Measurements from ENCODE around the gene H6PD.

The H6PD gene

DNA sequence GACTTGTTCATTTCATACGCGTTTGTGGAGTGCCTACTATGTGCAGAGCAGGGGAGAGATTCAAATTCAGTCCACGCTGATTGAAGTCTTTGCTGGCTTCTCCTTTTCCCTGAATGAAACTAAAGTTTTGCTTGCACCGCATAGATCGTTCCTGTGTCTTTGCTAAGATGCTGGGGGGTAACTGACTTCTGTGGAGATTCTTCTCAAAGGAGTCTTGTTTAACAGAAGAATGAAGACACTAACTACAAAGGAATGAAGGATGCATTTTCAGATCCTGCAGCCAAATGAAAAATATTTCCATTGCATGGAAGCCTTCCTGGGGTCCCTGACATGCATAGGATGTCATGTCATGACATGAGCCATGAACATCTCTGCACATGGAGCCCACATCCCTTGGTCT, 26.9 kb upstream of the H6PD start:
- DNase-seq (ENCODE audit: low read depth in 2 of 2): no peak

DNA sequence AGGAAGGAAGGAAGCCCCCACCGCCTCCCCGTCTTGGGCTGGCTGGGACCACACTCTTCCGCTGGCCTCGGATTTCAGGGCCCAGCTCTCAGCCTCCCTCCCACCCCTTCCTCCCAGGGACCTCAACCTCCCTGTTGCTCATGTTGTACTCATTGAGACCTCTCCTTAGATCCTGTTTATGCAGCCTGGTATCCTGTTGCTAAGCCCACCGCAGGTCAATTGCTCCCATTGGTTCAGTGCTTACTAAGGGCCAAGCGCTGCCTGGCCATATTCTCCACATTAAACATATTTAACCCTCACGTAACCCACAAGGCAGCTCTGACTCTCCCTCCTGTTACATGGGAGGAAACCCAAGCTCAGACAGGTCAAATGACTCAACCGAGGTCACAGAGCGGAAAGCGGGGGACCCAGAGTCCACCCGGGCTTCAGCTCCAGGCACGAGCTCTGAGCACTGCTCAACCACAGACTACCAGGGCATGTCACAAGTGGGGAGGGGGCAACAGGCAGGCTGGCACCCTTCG, 23.2 kb upstream of the H6PD start:
- DNase-seq (ENCODE audit: low read depth in 2 of 2): no peak

DNA sequence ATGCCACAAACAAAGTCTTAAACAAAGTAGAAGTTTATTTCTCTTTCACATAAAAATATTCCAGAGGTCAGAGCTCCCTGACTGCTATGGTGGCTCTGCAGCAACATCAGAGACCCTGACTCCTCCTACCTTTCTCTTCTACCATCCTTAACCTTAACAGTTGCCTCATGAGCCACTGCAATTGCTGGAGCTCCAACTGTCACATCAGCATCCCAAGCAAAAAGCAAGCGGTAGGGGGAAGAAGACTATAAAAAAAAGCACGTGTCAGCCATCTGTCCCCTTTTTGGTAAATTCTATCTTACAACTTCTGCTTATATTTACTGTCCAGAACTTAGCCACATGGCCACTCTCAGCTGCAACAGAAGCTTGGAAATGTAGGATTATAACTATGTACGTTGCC, 21.8 kb upstream of the H6PD start:
- no peak for DNase-seq (ENCODE audit: low read depth in 2 of 2)

DNA sequence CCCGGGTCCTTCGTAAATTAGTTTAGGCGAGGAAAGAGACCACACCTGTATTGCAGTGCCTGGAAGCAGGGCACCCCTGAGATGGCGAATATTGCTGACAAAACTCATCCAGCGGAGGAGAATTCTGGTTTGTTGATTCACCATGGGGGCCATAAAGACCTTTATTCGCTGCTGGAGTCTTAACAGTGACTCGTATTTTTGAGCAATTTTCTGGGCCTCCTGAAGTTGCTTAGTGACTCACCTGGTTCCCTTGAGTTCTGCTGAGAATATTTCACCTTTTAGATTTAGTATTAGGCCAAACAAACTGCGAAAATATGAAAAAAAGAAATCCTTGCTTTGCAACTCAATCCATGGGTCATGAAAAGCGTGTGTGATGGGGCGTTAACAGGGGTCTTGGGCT, 20.6 kb upstream of the H6PD start:
- no peak for DNase-seq (ENCODE audit: low read depth in 2 of 2)

DNA sequence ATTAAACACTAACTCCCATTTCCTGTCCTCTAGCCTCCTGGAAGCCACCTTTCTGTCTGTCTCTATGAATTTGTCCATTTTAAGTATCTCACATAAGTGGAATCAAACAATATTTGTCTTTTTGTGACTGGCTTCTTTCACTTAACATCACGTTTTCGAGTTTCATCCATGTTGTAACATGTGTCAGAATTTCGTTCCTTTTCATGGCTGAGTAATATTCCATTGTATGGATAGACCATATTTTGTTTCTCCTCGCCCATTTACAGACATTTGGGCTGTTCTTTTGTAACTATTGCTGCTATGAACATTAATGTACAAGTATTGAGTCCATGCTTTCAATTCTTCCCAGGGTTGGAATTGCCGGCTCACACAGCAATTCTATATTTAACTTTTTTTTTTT, 15.7 kb upstream of the H6PD start:
- DNase-seq (ENCODE audit: low read depth in 2 of 2): no peak

DNA sequence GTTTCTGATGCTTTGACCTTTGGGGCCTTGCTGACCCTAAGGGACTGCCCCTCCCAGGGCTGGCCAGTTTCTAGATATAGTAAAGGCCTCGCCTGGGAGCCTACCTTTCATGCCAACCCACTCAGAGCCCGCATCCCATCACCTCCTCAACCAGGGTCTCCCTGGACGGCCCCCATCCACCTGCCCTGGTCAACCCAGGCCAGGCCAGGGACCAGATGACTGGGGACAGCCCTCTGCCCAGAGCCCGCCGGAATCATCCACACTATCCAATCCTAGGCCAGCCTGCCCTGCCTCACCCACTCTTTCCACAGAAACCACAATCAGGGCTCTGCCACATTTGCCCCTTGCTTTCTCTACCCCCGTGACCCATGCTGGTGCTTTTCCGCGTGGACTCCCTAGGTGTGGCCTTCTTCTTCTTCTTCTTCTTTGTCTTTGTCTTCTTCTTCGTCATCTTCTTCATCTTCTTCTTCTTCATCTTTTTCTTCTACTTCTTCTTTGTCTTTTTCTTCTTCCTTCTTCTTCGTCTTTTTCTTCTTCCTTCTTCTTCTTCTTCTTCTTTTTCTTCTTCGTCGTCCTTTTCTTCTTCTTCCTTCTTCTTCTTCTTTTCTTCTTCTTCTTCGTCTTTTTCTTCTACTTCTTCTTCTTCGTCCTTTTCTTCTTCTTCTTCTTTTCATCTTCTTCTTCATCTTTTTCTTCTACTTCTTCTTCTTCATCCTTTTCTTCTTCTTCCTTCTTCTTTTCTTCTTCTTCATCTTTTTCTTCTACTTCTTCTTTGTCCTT, 11.5 kb upstream of the H6PD start:
- no peak for DNase-seq (ENCODE audit: low read depth in 2 of 2)

DNA sequence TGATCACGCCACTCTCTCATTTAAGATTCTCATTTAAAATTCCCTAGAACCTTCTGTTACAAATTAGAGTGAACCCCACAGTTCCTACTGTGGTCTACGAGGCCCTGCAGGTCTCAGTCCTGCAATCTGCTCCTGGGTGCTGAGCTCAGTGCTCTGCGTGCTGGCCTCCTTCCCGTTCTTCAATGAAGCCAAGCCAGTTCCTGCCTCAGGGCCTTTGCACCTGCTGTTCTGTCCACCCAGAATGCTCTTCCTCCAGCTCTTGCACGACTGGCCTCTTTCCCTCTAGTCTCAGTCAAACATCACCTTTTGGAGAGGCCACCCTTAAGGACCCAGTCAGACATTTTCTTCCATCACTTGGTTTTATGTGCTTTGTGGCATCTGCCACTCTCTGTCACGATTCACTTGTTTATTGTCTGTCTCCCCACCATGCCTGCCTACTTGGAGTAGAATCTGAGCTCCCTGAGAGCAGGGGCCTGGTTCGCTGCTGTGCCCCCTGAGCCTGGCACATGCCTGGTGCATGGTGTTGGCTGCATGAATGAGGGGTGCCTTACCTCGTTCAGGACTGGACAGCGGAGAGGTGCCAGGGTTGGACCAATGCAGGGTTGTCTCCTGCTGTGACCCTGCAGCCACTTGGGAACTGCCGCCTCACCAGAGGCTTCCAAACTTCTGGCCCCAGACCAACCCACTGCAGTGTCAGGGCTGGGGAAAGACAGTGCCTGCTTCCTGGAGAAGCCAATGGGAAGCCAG, 9.7 kb upstream of the H6PD start:
- DNase-seq (ENCODE audit: low read depth in 2 of 2): no peak

DNA sequence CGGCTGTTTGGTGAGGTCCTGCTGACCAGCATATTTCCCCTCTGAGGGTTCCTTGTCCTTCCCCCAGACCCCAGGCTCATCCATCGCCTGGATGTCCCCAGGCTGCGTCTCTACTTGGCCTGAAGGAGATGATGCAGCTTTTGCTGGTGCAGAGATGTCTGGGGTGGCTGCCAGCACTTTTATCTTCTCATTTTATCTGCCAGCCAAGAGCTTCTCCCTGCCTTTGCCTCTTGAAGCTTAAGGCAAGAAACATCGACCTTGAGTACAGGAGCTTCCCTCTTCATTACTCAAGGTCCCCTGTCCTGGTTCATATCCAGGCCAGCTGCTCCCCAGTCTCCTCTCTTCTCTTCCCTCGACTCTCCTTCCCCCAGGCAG, 9.2 kb upstream of the H6PD start:
- no peak for DNase-seq (ENCODE audit: low read depth in 2 of 2)

DNA sequence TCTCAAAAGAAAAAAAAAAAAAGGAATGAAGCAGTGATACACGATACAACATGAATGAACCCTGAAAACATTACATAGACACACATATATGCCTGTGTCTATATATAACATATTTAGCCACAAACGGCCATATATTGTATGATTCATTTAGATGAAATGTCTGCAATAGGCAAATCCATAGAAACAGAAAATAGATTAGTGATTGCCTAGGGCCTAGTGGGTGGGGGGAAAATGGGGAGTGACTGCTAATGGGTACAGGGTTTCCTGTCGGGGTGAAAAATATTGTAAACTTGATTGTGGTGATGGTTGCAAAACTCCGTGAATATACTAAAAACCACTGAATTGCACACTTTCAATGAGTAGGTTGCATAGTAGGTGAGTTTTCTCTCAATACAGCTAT, 6.0 kb upstream of the H6PD start:
- no peak for DNase-seq (ENCODE audit: low read depth in 2 of 2)

DNA sequence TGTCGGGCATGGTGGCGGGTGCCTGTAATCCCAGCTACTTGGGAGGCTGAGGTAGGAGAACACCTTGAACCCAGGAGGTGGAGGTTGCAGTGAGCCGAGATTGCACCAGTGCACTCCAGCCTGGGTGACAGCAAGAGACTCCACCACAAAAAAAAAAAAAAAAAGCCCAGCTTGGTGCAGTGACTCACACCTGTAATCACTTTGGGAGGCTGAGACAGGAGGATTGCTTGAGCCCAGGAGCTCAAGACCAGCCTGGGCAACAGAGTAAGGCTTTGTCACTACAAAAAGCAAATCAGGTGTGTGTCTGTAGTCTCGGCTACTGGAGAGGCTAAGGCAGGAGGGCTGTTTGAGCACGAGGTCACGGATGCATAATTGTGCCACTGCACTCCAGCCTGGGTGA, 5.0 kb upstream of the H6PD start:
- no peak for DNase-seq (ENCODE audit: low read depth in 2 of 2)

DNA sequence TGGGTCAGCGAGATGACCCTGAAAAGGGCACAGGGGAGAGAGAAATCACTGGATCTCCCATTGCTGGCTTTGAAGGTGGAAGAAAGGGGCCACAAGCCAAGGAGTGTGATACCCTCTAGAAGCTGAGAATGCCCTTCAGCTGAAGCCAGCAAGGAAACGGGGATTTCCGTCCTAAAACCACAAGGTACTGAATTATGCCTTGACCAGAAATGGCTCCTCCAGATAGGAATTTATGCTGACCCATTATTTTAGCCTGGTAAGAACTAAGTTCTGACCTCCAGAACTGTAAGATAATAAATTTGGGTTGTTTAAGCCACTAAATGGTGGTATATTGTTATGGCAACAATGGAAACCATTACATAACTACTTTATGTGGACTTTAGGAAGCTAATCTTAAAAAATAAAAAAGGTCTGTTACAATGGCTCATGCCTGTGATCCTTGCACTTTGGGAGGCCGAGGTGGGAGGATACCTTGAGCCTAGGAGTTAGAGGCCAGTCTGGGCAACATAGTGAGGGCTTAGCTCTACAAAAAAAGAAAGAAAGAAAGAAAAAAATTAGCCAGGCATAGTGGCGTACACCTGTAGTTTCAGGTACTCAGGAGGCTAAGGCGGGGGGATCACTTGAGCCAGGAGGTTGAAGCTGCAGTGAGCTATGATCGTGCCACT, 3.6 kb upstream of the H6PD start:
- no peak for DNase-seq (ENCODE audit: low read depth in 2 of 2)

DNA sequence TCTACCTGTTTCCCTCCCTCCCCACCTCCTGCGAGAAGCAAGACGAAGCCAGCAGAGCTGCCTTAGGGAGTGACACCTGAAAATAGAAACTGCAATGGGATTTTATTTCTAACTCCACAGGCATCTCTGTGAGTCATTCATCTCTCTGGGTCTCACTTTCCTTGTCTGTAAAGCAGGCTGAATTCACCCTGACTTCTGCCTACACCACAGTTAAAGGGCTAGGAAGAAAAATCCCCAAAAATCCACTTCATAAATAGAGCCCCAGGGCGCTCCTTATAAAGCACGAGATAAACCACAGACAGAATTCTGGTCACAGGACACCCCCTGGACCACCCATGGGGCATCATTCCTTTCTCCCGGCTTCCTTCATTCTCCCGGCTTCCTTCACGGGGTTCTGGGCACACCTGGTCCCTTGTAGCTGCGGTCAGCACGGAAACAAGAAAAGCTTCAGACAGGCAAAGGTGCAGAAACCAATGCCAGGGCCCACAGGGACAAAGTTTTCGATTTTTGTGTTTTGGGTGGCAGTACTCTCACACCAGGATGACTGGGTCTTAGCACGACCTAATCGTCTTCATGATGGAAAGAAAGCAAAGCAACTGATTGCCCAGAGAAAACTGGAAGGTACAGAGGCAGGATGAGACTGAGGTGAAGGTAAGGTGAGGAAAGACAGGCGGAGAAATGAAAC, 2.8 kb upstream of the H6PD start:
- no peak for DNase-seq (ENCODE audit: low read depth in 2 of 2)

DNA sequence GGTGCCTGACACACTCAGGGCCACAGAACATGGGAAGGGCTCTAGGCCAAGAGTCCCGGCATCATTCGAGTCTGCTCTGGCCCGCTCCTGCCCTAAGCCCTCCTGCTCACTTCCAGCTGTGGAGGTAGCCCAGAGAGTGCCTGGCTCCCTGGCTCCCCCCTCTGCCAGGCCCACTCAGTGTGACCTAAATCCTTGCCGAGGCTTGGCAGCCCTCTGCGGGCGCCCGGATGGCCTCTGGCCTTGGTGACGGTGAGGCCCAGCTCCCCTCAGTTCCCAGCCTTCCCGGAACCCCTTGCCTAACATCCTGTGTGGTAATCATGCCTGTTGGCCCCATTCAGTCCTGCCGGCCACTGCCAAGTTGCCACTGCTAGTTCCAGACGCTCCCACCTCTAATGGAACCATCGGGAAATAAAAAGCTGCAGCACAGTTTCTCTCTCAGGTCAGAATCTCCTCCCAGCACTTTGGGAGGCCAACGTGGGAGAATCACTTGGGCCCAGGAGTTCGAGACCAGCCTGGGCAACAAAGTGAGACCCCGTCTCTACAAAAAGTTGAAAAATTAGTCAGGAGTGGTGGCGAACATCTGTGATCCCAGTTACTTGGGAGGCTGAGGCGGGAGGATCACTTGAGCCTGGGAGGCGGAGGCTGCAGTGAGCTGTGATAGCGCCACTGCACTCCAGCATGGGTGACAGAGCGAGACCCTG, 1.2 kb upstream of the H6PD start:
- no peak for DNase-seq (ENCODE audit: low read depth in 2 of 2)

DNA sequence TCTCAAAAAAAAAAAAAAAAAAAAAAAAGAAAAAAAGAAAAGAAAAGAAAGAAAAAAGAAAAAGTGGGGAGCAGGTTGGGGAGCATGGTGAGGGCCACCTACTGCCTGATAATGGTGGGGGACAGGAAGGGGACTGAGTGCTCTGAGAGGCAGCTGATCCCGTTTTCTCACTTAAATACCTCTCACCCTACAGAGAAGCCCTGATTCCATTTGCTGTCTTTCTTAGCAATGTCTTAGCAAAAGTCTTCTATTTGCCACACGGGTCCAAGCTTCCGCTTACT, 692 bp upstream of the H6PD start:
- DNase-seq (ENCODE audit: low read depth in 2 of 2): no peak

DNA sequence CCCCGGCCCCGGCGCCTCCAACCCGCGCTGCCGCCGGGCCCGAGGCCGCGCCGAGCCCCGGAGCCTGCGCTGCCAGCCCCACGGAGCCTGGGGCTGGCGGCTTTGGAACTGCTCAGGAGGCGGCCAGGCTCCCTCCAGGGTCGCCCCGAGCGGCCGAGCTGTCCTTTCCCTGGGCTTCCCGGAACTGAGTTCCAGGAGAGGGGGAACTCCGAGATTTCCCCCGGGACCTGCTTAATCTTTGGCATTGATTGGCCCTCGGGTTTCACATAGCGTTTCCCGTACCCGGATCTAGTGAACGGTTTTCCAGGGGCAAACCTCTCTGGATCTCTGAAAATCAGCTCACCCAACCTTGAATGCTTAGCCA, 504 bp downstream of the H6PD start:
- DNase-seq (ENCODE audit: low read depth in 2 of 2): no peak

DNA sequence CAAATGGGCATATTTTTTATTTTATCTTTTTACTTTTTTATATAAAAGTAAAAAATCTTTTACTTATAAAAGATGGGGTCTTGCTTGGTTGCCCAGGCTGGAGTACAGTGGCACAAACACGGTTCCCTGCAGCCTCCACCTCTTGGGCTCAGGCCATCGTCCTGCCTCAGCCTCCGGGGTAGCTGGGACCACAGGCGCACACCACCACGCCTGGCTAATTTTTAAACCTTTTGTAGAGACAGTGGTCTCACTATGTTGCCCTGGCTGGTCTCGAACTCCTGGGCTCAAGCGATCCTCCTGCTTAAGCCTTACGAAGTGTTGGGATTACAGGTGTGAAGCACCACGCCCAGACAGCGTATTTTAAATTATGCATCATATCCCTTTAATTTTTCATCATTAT, 986 bp downstream of the H6PD start:
- no peak for DNase-seq (ENCODE audit: low read depth in 2 of 2)

DNA sequence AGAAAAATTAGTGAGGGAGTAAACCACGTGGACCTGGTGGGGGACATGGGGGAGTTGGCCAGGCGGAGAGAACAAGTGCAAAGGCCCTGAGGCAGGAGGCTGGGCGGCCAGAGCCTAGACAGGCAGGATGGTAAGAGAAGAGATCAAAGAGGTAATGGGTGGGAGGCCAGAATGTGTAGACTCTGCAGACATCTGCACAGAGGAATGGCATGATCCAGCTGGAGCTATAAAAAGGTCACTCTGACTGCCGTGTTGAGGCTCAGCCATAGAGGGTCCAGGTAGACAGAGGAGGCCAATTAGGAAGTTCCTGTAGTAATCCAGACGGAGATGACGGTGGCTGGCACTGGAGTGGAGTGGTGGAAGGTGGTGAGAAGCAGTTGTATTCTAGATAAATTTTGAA, 3.6 kb downstream of the H6PD start:
- no peak for DNase-seq (ENCODE audit: low read depth in 2 of 2)

DNA sequence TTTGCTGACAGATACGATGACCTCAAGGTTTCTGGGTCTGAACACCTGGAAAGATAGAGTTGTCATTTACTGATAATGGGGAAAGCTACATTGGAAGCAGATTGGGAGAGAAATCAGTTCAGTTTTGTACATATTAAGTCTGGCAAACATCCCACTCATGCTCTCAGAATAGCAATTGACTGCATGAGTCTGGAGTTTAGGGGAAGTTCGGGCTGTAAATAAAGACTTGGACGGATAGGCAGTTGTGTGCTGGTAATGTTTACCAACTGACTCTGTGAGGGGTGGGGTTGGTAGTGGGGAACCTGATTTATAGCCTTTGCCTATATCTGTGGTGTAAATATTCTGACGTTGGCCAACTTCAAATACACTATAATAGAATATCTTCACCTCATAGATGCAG, 4.0 kb downstream of the H6PD start:
- DNase-seq (ENCODE audit: low read depth in 2 of 2): no peak

DNA sequence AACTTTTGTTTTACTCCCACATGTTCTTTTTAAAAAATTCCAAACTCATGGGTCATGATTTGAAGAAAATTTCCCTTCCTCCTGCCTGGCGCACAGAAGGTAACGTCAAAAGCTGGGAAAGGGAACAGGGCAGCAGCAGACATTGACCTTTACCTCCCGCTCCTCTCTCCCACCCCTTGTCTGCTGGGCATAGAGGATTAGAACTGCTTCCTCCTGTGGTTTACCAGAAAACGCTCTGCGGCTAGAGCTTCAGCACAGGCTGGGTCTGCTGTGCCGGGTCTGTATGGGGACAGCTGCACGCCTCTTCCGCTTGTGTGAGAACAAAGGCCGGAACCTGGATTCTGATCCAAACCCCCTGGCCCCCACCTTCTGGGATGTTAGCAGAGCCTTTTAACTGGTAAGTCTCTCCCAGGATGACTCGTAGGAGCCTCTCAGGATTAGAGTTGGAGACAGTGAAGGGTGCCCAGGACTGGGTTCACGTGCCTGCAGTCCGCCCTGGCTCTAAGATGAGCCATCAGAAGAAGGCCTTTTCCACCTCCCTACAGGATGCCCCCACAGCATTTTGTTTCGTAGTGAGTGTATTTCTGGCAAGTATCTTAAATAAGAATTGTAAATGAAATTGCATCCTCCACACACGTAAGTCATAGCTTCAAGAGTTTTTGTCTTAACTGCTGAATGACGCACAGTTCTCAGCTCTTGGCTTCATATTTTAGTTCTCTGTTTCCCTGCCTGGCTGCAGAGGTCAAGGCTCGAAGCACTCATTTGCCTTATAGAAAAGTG, 5.2 kb downstream of the H6PD start:
- DNase-seq (ENCODE audit: low read depth in 2 of 2): peak in 1 of 2 donors; percentile 2

DNA sequence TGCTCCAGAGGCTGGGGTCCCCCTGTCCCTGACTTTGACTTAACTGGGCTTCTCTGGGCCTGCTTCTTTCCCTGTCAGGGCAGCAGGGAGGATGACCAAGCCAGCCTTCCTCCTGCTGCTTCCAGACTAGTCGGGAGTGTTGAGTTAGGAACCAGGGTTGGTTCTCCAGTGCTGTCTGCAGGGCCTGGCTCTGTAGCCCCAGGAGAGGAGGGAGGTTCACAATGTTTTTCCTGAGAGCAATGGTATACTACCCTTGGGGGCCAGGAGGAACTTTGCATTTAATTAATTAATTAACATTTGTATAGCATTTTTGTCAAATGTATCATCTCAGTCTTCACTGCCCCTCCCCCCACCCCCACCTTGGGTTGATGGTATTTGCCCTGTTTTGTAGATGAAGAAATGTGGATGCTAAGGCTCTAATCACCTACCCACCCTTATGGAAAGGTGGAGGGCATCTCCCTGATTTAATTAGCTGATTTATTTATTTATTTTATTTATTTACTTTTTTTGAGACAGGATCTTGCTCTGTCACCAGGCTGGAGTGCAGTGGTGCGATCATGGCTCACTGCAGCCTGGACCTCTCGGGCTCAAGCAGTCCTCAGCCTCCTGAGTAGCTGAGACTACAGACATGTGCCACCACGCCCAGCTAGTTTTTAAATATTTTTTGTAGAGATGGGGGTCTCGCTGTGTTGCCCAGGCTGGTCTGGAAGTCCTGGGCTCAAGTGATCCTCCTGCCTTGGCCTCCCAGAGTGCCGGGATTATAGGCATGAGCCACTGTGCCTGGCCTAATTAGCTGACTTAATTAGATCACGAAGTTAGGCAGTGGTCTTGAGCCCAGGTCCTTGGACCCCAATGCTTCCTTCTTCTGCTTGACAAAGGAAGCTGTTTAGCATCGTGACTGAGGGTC, 6.6 kb downstream of the H6PD start:
- DNase-seq (ENCODE audit: low read depth in 2 of 2): no peak

Data from stimulated activated CD8-positive, alpha-beta memory T cell treated with anti-CD3 and anti-CD28 coated beads, Interleukin-7, amount 100 ng/mL, for 1 hour (primary cell).